GM13976 (cell line): ENCODE measurements around the gene C17orf67.
A peak's percentile ranks its signal among the peaks of the same experiment; 100 is the strongest.

ENCODE experiments used
- DNase-seq: peaks from one replicate; pipeline ENCODE4 v3.0.0; 2012; ENCODE audit warnings: low spot score
- in situ Hi-C: fragments of 300-500 bp; cut with MboI; formaldehyde crosslinking; loops from one replicate; pipeline ENCODE4 v1.12.0; 2022; ENCODE audit warnings: low sequenced_read_pairs, mixed read lengths, inconsistent platforms; ENCODE audit not compliant: unreplicated experiment
- TF ChIP-seq, protein P1 (sequence below): IDR thresholded peaks from 2 replicates; pipeline ENCODE4 v1.5.1; 2012; ENCODE audit warnings: borderline replicate concordance, mild to moderate bottlenecking; ENCODE audit not compliant: insufficient read depth; ENCODE audit errors: extremely low read depth, missing control alignments, control extremely low read depth

The C17orf67 gene

GRCh38 chr17:56842577-56842976 is 8.9 kb upstream of the C17orf67 start:
- no peak for DNase-seq
- in situ Hi-C loops, result no loop called here
- TF ChIP-seq, protein P1, sequence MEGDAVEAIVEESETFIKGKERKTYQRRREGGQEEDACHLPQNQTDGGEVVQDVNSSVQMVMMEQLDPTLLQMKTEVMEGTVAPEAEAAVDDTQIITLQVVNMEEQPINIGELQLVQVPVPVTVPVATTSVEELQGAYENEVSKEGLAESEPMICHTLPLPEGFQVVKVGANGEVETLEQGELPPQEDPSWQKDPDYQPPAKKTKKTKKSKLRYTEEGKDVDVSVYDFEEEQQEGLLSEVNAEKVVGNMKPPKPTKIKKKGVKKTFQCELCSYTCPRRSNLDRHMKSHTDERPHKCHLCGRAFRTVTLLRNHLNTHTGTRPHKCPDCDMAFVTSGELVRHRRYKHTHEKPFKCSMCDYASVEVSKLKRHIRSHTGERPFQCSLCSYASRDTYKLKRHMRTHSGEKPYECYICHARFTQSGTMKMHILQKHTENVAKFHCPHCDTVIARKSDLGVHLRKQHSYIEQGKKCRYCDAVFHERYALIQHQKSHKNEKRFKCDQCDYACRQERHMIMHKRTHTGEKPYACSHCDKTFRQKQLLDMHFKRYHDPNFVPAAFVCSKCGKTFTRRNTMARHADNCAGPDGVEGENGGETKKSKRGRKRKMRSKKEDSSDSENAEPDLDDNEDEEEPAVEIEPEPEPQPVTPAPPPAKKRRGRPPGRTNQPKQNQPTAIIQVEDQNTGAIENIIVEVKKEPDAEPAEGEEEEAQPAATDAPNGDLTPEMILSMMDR, result no peak

DNA sequence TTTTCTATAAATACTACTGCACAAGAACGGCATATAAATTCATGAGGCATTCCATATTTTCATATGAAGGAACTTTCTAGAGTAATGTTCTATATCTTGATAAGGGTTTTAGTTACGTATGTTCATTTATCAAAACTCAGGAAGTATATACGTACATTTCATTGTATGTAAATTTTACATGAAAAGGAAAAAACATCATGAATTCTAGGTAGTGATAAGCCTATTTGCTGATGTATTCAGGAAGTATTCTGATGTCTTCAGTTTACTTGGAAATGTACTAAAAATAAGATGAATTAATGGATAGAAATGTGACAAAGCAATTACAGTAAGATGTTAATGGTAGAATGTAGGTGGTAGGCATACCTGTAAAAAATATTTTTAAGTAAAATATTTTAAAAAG is 5.0 kb upstream of the C17orf67 start:
- in situ Hi-C loops, result no loop called here
- DNase-seq, result no peak
- TF ChIP-seq, protein P1, result no peak

DNA sequence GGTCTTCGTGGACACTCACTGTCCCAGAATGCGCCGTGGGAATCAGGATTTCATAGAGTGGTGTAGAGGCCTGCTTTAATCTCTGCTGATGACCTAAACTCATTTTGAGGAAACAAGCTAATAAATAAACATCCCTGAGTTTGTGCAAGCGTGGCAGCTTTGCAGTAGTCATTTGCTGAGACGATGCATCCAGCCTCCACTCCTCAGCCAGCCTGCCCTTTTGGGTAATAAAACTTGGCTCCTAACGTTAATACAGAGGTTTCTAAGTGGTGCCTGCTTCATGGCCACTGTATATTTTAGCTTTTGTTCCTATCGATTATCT is 1.5 kb upstream of the C17orf67 start:
- in situ Hi-C loops, result no loop called here

GRCh38 chr17:56834380-56835263 is 902 bp upstream of the C17orf67 start:
- in situ Hi-C loops, result no loop called here
- TF ChIP-seq, protein P1, result no peak
- peak; percentile 70 for DNase-seq

More for the DNA sequence above, 1.5 kb upstream of the C17orf67 start:
- DNase-seq, result no peak
- TF ChIP-seq, protein P1, result no peak

- TF ChIP-seq, protein P1, result no peak
- in situ Hi-C loops, result no loop called here
- DNase-seq, result peak; percentile 82
Observed at GRCh38 chr17:56833057-56833808, 487 bp downstream of the C17orf67 start.

GRCh38 chr17:56832446-56832845 is 1.3 kb downstream of the C17orf67 start:
- TF ChIP-seq, protein P1, result no peak
- DNase-seq, result no peak
- in situ Hi-C loops, result no loop called here
